Hematopoietic multipotent progenitor cell treated with erythropoietin and hydrocortisone succinate and interleukin-3 and kit ligand, for 15 days (in vitro differentiated cells): ENCODE measurements around the gene SLC48A1.
A peak's percentile ranks its signal among the peaks of the same experiment; 100 is the strongest.

Source experiments
- DNase-seq: peaks from one replicate; pipeline ENCODE4 v3.0.0-alpha.2; 2015; ENCODE audit warnings: low spot score

SLC48A1 gene

GRCh38 chr12:47773062-47773857 lies at the start of gene SLC48A1:
Gene SLC48A1, plus strand, starts transcription at chr12:47773238. Its CDS starts 67 bp downstream, at chr12:47773305.
- DNase-seq: peak; percentile 84

- no peak for DNase-seq
Observed at GRCh38 chr12:47725091-47725772, 47.8 kb upstream of the SLC48A1 start, which contains the start of gene ENDOU. Gene ENDOU, minus strand, starts transcription at chr12:47725490. Its CDS starts 77 bp downstream, at chr12:47725413.

- DNase-seq: no peak
Observed at GRCh38 chr12:47725893-47726292, 47.1 kb upstream of the SLC48A1 start.

- no peak for DNase-seq
Observed at GRCh38 chr12:47729233-47729632, 43.8 kb upstream of the SLC48A1 start.

- DNase-seq: no peak
Observed at GRCh38 chr12:47730341-47730744, 42.7 kb upstream of the SLC48A1 start.

- DNase-seq: no peak
Observed at GRCh38 chr12:47731723-47732122, 41.3 kb upstream of the SLC48A1 start.

GRCh38 chr12:47732504-47732903 lies 40.5 kb upstream of the SLC48A1 start:
- no peak for DNase-seq

- DNase-seq: no peak
Observed at GRCh38 chr12:47733142-47733541, 39.9 kb upstream of the SLC48A1 start.

- no peak for DNase-seq
Observed at GRCh38 chr12:47734725-47735480, 38.1 kb upstream of the SLC48A1 start.

GRCh38 chr12:47735649-47736048 lies 37.4 kb upstream of the SLC48A1 start:
- DNase-seq: no peak

- no peak for DNase-seq
Observed at GRCh38 chr12:47736216-47736615, 36.8 kb upstream of the SLC48A1 start.

GRCh38 chr12:47736877-47737676 lies 36.0 kb upstream of the SLC48A1 start:
- DNase-seq: peak; percentile 40

GRCh38 chr12:47737936-47738594 lies 35.0 kb upstream of the SLC48A1 start:
- DNase-seq: no peak

- no peak for DNase-seq
Observed at GRCh38 chr12:47739297-47739696, 33.7 kb upstream of the SLC48A1 start.

GRCh38 chr12:47739979-47740378 lies 33.1 kb upstream of the SLC48A1 start:
- DNase-seq: peak; percentile 8

- no peak for DNase-seq
Observed at GRCh38 chr12:47740606-47741339, 32.3 kb upstream of the SLC48A1 start.

- DNase-seq: peak; percentile 29
Observed at GRCh38 chr12:47741340-47741703, 31.7 kb upstream of the SLC48A1 start.

- DNase-seq: peak; percentile 81
Observed at GRCh38 chr12:47742253-47742825, 30.7 kb upstream of the SLC48A1 start.

GRCh38 chr12:47743311-47743860 lies 29.7 kb upstream of the SLC48A1 start:
- no peak for DNase-seq
